H1 (cell line): ENCODE measurements around the gene ZNF586. TPM values are rescaled to one million over a fixed set of nuclear protein-coding genes. Genes with fewer than 3 reads are reported as not detected.
A peak's percentile ranks its signal among the peaks of the same experiment; 100 is the strongest.

Source experiments
- CTCF ChIA-PET: fragments of 300-600 bp; sonication (Branson Sonifier 250); formaldehyde crosslinking; loops from one replicate; lab custom pipeline; 2021; ENCODE audit not compliant: partially characterized antibody; lab: Charles Lee
- POLR2A ChIA-PET: fragments of 300-600 bp; sonication (Branson Sonifier 250); formaldehyde crosslinking; loops from one replicate; lab custom pipeline; 2021; ENCODE audit warnings: inconsistent platforms; ENCODE audit not compliant: partially characterized antibody; lab: Charles Lee
- DNase-seq, 2 experiments: peaks; one replicate each; pipeline versions ENCODE4 v3.0.0 to v3.0.0-alpha.2; 2010 to 2022; ENCODE audit warnings: low spot score in 2 of 2, low read depth in 1 of 2, mixed read lengths in 1 of 2
- FAIRE-seq: peaks from 2 replicates; lab custom pipeline; 2011; peaks lifted over from hg19 to GRCh38; lab: Jason Lieb, UNC
- H2AFZ ChIP-seq: 2 replicates; pipeline ENCODE4 v1.8.1; 2012; ENCODE audit warnings: low read length, inconsistent platforms
- H2AK5ac ChIP-seq: 2 replicates; pipeline ENCODE4 v1.6.1; 2013; ENCODE audit warnings: low read depth, low read length
- H2BK120ac ChIP-seq: replicated peaks from 2 replicates; pipeline ENCODE3; 2013; ENCODE audit warnings: low read depth, low read length, inconsistent platforms
- H2BK12ac ChIP-seq: 2 replicates; pipeline ENCODE4 v1.6.1; 2013; ENCODE audit warnings: low read depth, low read length
- H2BK15ac ChIP-seq: 2 replicates; pipeline ENCODE4 v1.6.1; 2013; ENCODE audit warnings: low read length
- H2BK20ac ChIP-seq: 2 replicates; pipeline ENCODE4 v1.6.1; 2013; ENCODE audit warnings: low read length
- H2BK5ac ChIP-seq: 2 replicates; pipeline ENCODE4 v1.6.1; 2013; ENCODE audit warnings: low read depth, low read length
- H3K14ac ChIP-seq: 2 replicates; pipeline ENCODE4 v1.6.1; 2013; ENCODE audit warnings: inconsistent platforms; ENCODE audit not compliant: insufficient read length
- H3K18ac ChIP-seq: 2 replicates; pipeline ENCODE4 v1.6.1; 2013; ENCODE audit warnings: low read length; ENCODE audit errors: extremely low read depth
- H3K23ac ChIP-seq: 2 replicates; pipeline ENCODE4 v1.6.1; 2013; ENCODE audit warnings: inconsistent platforms; ENCODE audit not compliant: insufficient read length
- H3K23me2 ChIP-seq: 2 replicates; pipeline ENCODE4 v1.6.1; 2013; ENCODE audit warnings: low read depth, low read length
- H3K27ac ChIP-seq: 2 replicates; pipeline ENCODE4 v1.6.1; 2011; ENCODE audit warnings: low read depth, low read length, inconsistent platforms
- H3K27me3 ChIP-seq, 4 experiments: replicated peaks in 1 of 4; 1 replicate in 1 of 4; 2 replicates in 3 of 4; pipeline versions ENCODE4 v1.6.1 to v1.8.1; 2011 to 2013; ENCODE audit warnings: low read length in 3 of 4, mild to moderate bottlenecking in 3 of 4, inconsistent platforms in 2 of 4, mixed read lengths in 2 of 4, moderate library complexity in 1 of 4; ENCODE audit not compliant: control insufficient read depth in 3 of 4, insufficient read depth in 3 of 4; ENCODE audit errors: extremely low read depth in 1 of 4
- H3K36me3 ChIP-seq, 4 experiments: 2 replicates each; pipeline versions ENCODE4 v1.6.1 to v1.8.1; 2011 to 2013; ENCODE audit warnings: mild to moderate bottlenecking in 4 of 4, low read length in 3 of 4, moderate library complexity in 2 of 4, control low read depth in 1 of 4, inconsistent platforms in 1 of 4; ENCODE audit not compliant: insufficient read depth in 4 of 4, control insufficient read depth in 2 of 4
- H3K4ac ChIP-seq: replicated peaks from 2 replicates; pipeline ENCODE3; 2013; ENCODE audit warnings: low read length, low read depth, mixed read lengths, inconsistent platforms; ENCODE audit not compliant: insufficient read length
- H3K4me1 ChIP-seq, 4 experiments: replicated peaks in 1 of 4; 1 replicate in 1 of 4; 2 replicates in 3 of 4; pipeline versions ENCODE4 v1.6.1 to v1.8.1; 2011 to 2013; ENCODE audit warnings: low read length in 3 of 4, inconsistent platforms in 2 of 4, mixed read lengths in 1 of 4; ENCODE audit not compliant: insufficient read depth in 4 of 4, control insufficient read depth in 3 of 4
- H3K4me2 ChIP-seq, 2 experiments: 2 replicates each; pipeline versions ENCODE4 v1.6.1 to v1.8.1; 2011 to 2013; ENCODE audit warnings: low read depth in 2 of 2, low read length in 2 of 2, control low read depth in 1 of 2, inconsistent platforms in 1 of 2, mild to moderate bottlenecking in 1 of 2; ENCODE audit not compliant: insufficient read depth in 1 of 2
- H3K4me3 ChIP-seq, 4 experiments: fragments of 200-600, 300-600 bp in 1 of 4; sonication (generic), shearing (Covaris generic), sonication (Bioruptor Twin) in 1 of 4; 2 replicates each; pipeline versions ENCODE4 v1.5.1 to v1.8.1; 2011 to 2016; ENCODE audit warnings: low read length in 4 of 4, low read depth in 3 of 4, control low read depth in 2 of 4, inconsistent platforms in 2 of 4, mild to moderate bottlenecking in 2 of 4, mixed read lengths in 1 of 4, moderate library complexity in 1 of 4; ENCODE audit not compliant: insufficient read depth in 2 of 4; ENCODE audit errors: extremely low read depth in 1 of 4
- H3K56ac ChIP-seq: replicated peaks from 2 replicates; pipeline ENCODE3; 2013; ENCODE audit warnings: low read depth, mild to moderate bottlenecking, mixed read lengths, low read length, inconsistent platforms; ENCODE audit not compliant: insufficient read length
- H3K79me1 ChIP-seq: 2 replicates; pipeline ENCODE4 v1.6.1; 2013; ENCODE audit warnings: low read depth, low read length, control low read depth
- H3K79me2 ChIP-seq, 2 experiments: 2 replicates each; pipeline versions ENCODE4 v1.6.1 to v1.8.1; 2012 to 2013; ENCODE audit warnings: low read length in 2 of 2, mild to moderate bottlenecking in 2 of 2, inconsistent platforms in 1 of 2; ENCODE audit not compliant: insufficient read depth in 2 of 2, control insufficient read depth in 1 of 2
- H3K9ac ChIP-seq, 4 experiments: replicated peaks in 1 of 4; 1 replicate in 1 of 4; 2 replicates in 3 of 4; pipeline versions ENCODE4 v1.6.1 to v1.8.1; 2011 to 2013; ENCODE audit warnings: low read depth in 3 of 4, low read length in 3 of 4, control low read depth in 2 of 4, mild to moderate bottlenecking in 2 of 4, moderate library complexity in 2 of 4, inconsistent platforms in 1 of 4; ENCODE audit errors: extremely low read depth in 1 of 4
- H3K9me3 ChIP-seq, 2 experiments: 2 replicates each; pipeline versions ENCODE4 v1.6.1 to v1.8.1; 2012 to 2013; ENCODE audit warnings: mild to moderate bottlenecking in 2 of 2, moderate library complexity in 2 of 2, control low read depth in 1 of 2, inconsistent platforms in 1 of 2, low read depth in 1 of 2, low read length in 1 of 2, mixed read lengths in 1 of 2; ENCODE audit not compliant: insufficient read depth in 2 of 2
- H4K20me1 ChIP-seq, 2 experiments: replicated peaks in 1 of 2; 2 replicates each; pipeline versions ENCODE3 to v1.8.1; 2011 to 2013; ENCODE audit warnings: inconsistent platforms in 2 of 2, low read length in 2 of 2, mild to moderate bottlenecking in 1 of 2; ENCODE audit not compliant: insufficient read depth in 2 of 2, control insufficient read depth in 1 of 2
- H4K5ac ChIP-seq: 2 replicates; pipeline ENCODE4 v1.6.1; 2013; ENCODE audit warnings: low read length, low read depth, mixed read lengths, inconsistent platforms; ENCODE audit not compliant: insufficient read length
- H4K8ac ChIP-seq: 2 replicates; pipeline ENCODE4 v1.8.0; 2013; ENCODE audit warnings: mild to moderate bottlenecking, moderate library complexity, low read length, inconsistent platforms; ENCODE audit not compliant: insufficient read depth; ENCODE audit errors: extremely low read depth
- H4K91ac ChIP-seq: replicated peaks from 2 replicates; pipeline ENCODE3; 2013; ENCODE audit warnings: low read length, mixed read lengths, inconsistent platforms; ENCODE audit not compliant: insufficient read length
- WGBS, 2 experiments: shearing (Covaris generic) in 1 of 2; methylation state at CpG; one replicate each; pipeline versions ENCODE4 v1.1.6 to v1.1.7; 2013 to 2015; ENCODE audit warnings: low lambda C conversion rate in 2 of 2, mixed read lengths in 2 of 2, inconsistent platforms in 1 of 2, low coverage in 1 of 2, missing lambda C conversion rate in 1 of 2; ENCODE audit not compliant: insufficient replicate concordance in 2 of 2, insufficient coverage in 1 of 2, insufficient read length in 1 of 2; ENCODE audit errors: extremely low coverage in 1 of 2, missing lambda C conversion rate in 1 of 2; 5-methylcytosine and 5-hydroxymethylcytosine counted together
- polyA plus RNA-seq, 7 experiments: library from polyadenylated mRNA; depleted of rRNA in 3 of 7; stranded (reverse) in 5 of 7; unstranded in 2 of 7; fragments of >200 nt in 5 of 7; fragments of 200-250 nt in 2 of 7; gene quantifications; 1 replicate in 5 of 7; 2 replicates in 1 of 7; 4 replicates in 1 of 7; pipeline versions ENCODE4 v1.2.1 to v1.2.3, GENCODE V29; 2011 to 2013; ENCODE audit warnings: missing spikeins in 2 of 7, mixed read lengths in 2 of 7
- total RNA-seq: library from RNA; stranded (reverse); fragmentation: NEBNext Ultra II Directional; extraction: Animal tissue kit (Norgen Biotek cat#: 25700); gene quantifications from 2 replicates; pipeline ENCODE4 v1.2.1, GENCODE V29; 2021

The ZNF586 gene
- total and polyA plus RNA-seq, 2 of the 8 experiments (the other 6 are each of a cell fraction or from before 2014, with no cell fraction given): 8.1 to 15.5 TPM

DNA sequence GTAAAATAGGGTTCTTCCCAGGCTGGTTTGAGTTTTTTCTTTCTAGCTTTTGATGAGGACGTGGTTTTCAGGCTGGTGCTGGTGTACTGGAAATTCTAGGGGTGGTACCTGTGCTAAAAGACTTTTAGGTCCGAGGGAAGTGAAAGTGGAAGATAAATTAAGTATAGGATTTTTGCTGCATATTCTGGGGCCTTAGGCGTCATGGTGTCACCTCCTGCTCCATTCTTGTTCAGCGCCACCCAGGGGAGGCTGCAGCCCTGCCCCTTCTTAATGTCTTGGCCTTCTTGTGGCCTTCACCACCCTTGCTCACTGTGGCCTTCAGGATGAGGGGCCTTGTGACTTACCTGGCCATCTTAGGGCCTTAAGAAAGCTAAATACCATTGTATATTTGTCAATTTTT lies 32.8 kb downstream of the ZNF586 start:
- Histone ChIP-seq H3K4me1 (peaks cover 7 to 23% (median 15%) of the 10 kb centered on the region in 4 experiments), H2AK5ac (no peak overlapping the region), H3K23ac (no peak overlapping the region), H4K91ac (no peak overlapping the region), H3K4ac (no peak overlapping the region), H3K9ac (no peak overlapping the region), H2BK20ac (no peak overlapping the region), H2BK5ac (peak overlapping the region; percentile 40), H3K14ac (no peak overlapping the region), H3K4me2 (peak overlapping the region in 1 of 2 experiments; percentile 9; a peak in 1 of 4 replicates), H4K20me1 (no peaks in the 10 kb centered on the region), H4K8ac (no peak overlapping the region), H2BK15ac (no peak overlapping the region), H4K5ac (no peak overlapping the region), H3K9me3 (no peaks in the 10 kb centered on the region), H3K56ac (no peak overlapping the region), H3K36me3 (peaks cover 0 to 2% (median 0%) of the 10 kb centered on the region in 4 experiments; a peak in 1 of 8 replicates), H2BK120ac (no peak overlapping the region), H2AFZ (no peak overlapping the region), H3K23me2 (peaks cover 10% of the 10 kb centered on the region; the same call in 1 of the 2 replicates), H3K4me3 (no peak overlapping the region), H3K27me3 (no peaks in the 10 kb centered on the region), H3K27ac (no peak overlapping the region; the same call in 1 of the 2 replicates), H3K18ac (no peak overlapping the region), H3K79me1 (no peaks in the 10 kb centered on the region), H2BK12ac (peak overlapping the region; percentile 94; the same call in 1 of the 2 replicates), H3K79me2 (peaks cover 0 to 2% of the 10 kb centered on the region in 2 experiments; a peak in 1 of 4 replicates)
- no peak for FAIRE-seq
- DNase-seq: no peak
- 55% methylated on average over 4 of the region's 4 CpGs; no CpG with 5 or more reads in 1 of the 2 experiments for WGBS, 2 experiments
- ChIA-PET POLR2A (interaction anchor here (0.9 to 4.8 kb wide), 8 partner anchors 8 to 55 kb away, joined by 4 to 35 read pairs (median 5); partner anchors contain the start of genes ZNF552, ZNF586, ZNF587 and ZNF587B), CTCF (interaction anchor here (2.7 kb wide), 1 partner anchor 18 kb away, joined by 7 read pairs; no protein-coding TSS in a partner anchor)
